Endothelial cell of umbilical vein (primary cell): ENCODE results near the gene PSMA6. TPM values are rescaled to one million over a fixed set of nuclear protein-coding genes. Genes with fewer than 3 reads are reported as not detected.

Experiments used
- BruUV-seq: library from RNA; stranded (reverse); fragments of 400-500 nt; replicated peaks from 2 replicates; lab custom pipeline; 2021; lab: Mats Ljungman, UMichigan
- CTCF ChIA-PET: fragments of 300-600, 350-600 bp; sonication (Branson Sonifier 250); formaldehyde crosslinking; loops from one replicate; lab custom pipeline; 2021; ENCODE audit warnings: antibody characterized with exemption, inconsistent platforms; lab: Charles Lee
- POLR2A ChIA-PET: fragments of 300-600, 350-600 bp; sonication (Branson Sonifier 250); formaldehyde crosslinking; loops from one replicate; lab custom pipeline; 2021; ENCODE audit warnings: antibody characterized with exemption, inconsistent platforms; lab: Charles Lee
- DNase-seq: peaks from one replicate; pipeline ENCODE4 v3.0.0-alpha.2; 2011; ENCODE audit warnings: low read depth, low spot score
- FAIRE-seq: peaks from 2 replicates; lab custom pipeline; 2011; peaks lifted over from hg19 to GRCh38; lab: Jason Lieb, UNC
- H2AFZ ChIP-seq: 2 replicates; pipeline ENCODE4 v1.6.0; 2012; ENCODE audit warnings: low read depth, low read length, control low read depth, inconsistent platforms
- H3K27ac ChIP-seq: 2 replicates; pipeline ENCODE4 v1.5.1; 2011; ENCODE audit warnings: low read depth, mild to moderate bottlenecking, control low read depth, low read length, moderate library complexity; ENCODE audit not compliant: insufficient read depth
- H3K27me3 ChIP-seq, 2 experiments: 2 replicates each; pipeline versions ENCODE4 v1.6.0 to v1.6.1; 2011; ENCODE audit warnings: low read length in 2 of 2, mixed read lengths in 1 of 2; ENCODE audit not compliant: control insufficient read depth in 2 of 2, insufficient read depth in 2 of 2
- H3K36me3 ChIP-seq, 2 experiments: 2 replicates in 1 of 2; 3 replicates in 1 of 2; pipeline ENCODE4 v1.5.1; 2011; ENCODE audit warnings: low read length in 2 of 2, mild to moderate bottlenecking in 1 of 2, moderate library complexity in 1 of 2; ENCODE audit not compliant: control insufficient read depth in 2 of 2, insufficient read depth in 2 of 2; ENCODE audit errors: extremely low read depth in 1 of 2
- H3K4me1 ChIP-seq: 3 replicates; pipeline ENCODE4 v1.5.1; 2011; ENCODE audit warnings: mild to moderate bottlenecking, low read length; ENCODE audit not compliant: control insufficient read depth, insufficient read depth; ENCODE audit errors: extremely low read depth
- H3K4me2 ChIP-seq: 2 replicates; pipeline ENCODE4 v1.6.1; 2011; ENCODE audit warnings: low read length, control low read depth, mixed read lengths; ENCODE audit not compliant: insufficient read depth
- H3K4me3 ChIP-seq, 3 experiments: fragments of 200-600 bp in 1 of 3; sonication (generic), shearing (Covaris generic) in 1 of 3; replicated peaks in 1 of 3; 2 replicates each; pipeline ENCODE4 v1.5.1; 2011 to 2016; ENCODE audit warnings: control low read depth in 3 of 3, low read length in 3 of 3, mild to moderate bottlenecking in 2 of 3, inconsistent platforms in 1 of 3, low read depth in 1 of 3, moderate library complexity in 1 of 3; ENCODE audit not compliant: insufficient read depth in 1 of 3
- H3K79me2 ChIP-seq: 2 replicates; pipeline ENCODE4 v1.6.0; 2012; ENCODE audit warnings: low read length, inconsistent platforms; ENCODE audit not compliant: control insufficient read depth, insufficient read depth
- H3K9ac ChIP-seq: replicated peaks from 2 replicates; pipeline ENCODE3; 2011; ENCODE audit warnings: low read length, control low read depth; ENCODE audit not compliant: insufficient read depth; ENCODE audit errors: extremely low read depth
- H3K9me1 ChIP-seq: replicated peaks from 3 replicates; pipeline ENCODE4 v1.6.0; 2011; ENCODE audit warnings: mild to moderate bottlenecking, low read length; ENCODE audit not compliant: control insufficient read depth, insufficient read depth; ENCODE audit errors: extremely low read depth
- H3K9me3 ChIP-seq: replicated peaks from 2 replicates; pipeline ENCODE4 v1.5.1; 2012; ENCODE audit warnings: low read length, inconsistent platforms; ENCODE audit not compliant: control insufficient read depth, insufficient read depth
- H4K20me1 ChIP-seq: replicated peaks from 2 replicates; pipeline ENCODE3; 2011; ENCODE audit warnings: mild to moderate bottlenecking, low read length; ENCODE audit not compliant: control insufficient read depth, insufficient read depth; ENCODE audit errors: extremely low read depth
- EZH2 ChIP-seq: IDR thresholded peaks from 2 replicates; pipeline ENCODE4 v1.6.1; 2012; ENCODE audit warnings: borderline replicate concordance, low read depth, mild to moderate bottlenecking, moderate library complexity, low read length, inconsistent platforms; ENCODE audit not compliant: severe bottlenecking
- FOS ChIP-seq: IDR thresholded peaks from 2 replicates; pipeline ENCODE4 v1.6.1; 2011; ENCODE audit warnings: mild to moderate bottlenecking, low read length, moderate library complexity, borderline replicate concordance; ENCODE audit not compliant: insufficient read depth
- MAX ChIP-seq: IDR thresholded peaks from 2 replicates; pipeline ENCODE4 v1.6.1; 2011; ENCODE audit not compliant: insufficient read depth, insufficient read length
- POLR2A ChIP-seq: IDR thresholded peaks from 2 replicates; pipeline ENCODE4 v1.6.1; 2012; ENCODE audit warnings: low read depth, mild to moderate bottlenecking, control low read depth, low read length
- POLR2AphosphoS5 ChIP-seq: IDR thresholded peaks from 2 replicates; pipeline ENCODE4 v1.6.1; 2012; ENCODE audit warnings: low read depth, mild to moderate bottlenecking, control low read depth, low read length, moderate library complexity; ENCODE audit not compliant: insufficient read depth
- dilution Hi-C: fragments of 300-500 bp; cut with MboI; formaldehyde crosslinking; loops from one replicate; pipeline ENCODE4 v1.15.0; 2019; ENCODE audit warnings: low sequenced_read_pairs; ENCODE audit not compliant: extremely low pct_ligation_motif_present
- intact Hi-C: fragments of 100-400 bp; cut with micrococcal nuclease; formaldehyde crosslinking; loops from one replicate; pipeline ENCODE4 v1.10.0; 2022
- polyA plus RNA-seq, 4 experiments: library from polyadenylated mRNA; depleted of rRNA in 3 of 4; stranded (reverse) in 3 of 4; unstranded in 1 of 4; fragments of >200 nt; gene quantifications; 2 replicates each; pipeline versions ENCODE4 v1.2.1 to v1.2.3, GENCODE V29; 2011 to 2012; ENCODE audit warnings: missing spikeins in 1 of 4
- total RNA-seq: library from RNA; stranded (reverse); gene quantifications from 2 replicates; pipeline ENCODE4 v1.2.3, GENCODE V29; 2021

Gene PSMA6
- total and polyA plus RNA-seq, 2 donors (not counting 3 experiments of a cell fraction or from before 2014, with no cell fraction given): 170 to 197 TPM

- no peak overlapping the region for H3K4me3 ChIP-seq
- H3K9me3 ChIP-seq: no peaks in the 10 kb centered on the region
- no peaks in the 10 kb centered on the region for H3K9me1 ChIP-seq
- POLR2A ChIA-PET: no interaction called here
- no peak overlapping the region for H3K9ac ChIP-seq
- H3K27ac ChIP-seq: no peak overlapping the region
- CTCF ChIA-PET: interaction anchor here (1.9 kb wide), 1 partner anchor 25 kb away, joined by 7 read pairs; no protein-coding TSS in a partner anchor
- intact Hi-C loops: no loop called here
- H3K36me3 ChIP-seq: no peaks in the 10 kb centered on the region
- no peak overlapping the region for H2AFZ ChIP-seq
- TF ChIP-seq POLR2A (no peak), EZH2 (no peak), POLR2AphosphoS5 (no peak)
- H3K79me2 ChIP-seq: no peaks in the 10 kb centered on the region
- no TSS peak for BruUV-seq
- dilution Hi-C loops: no loop called here
- peaks cover 8% of the 10 kb centered on the region for H3K4me1 ChIP-seq
- no peak for FAIRE-seq
- no peaks in the 10 kb centered on the region for H3K27me3 ChIP-seq
- no peak overlapping the region for H3K4me2 ChIP-seq
- H4K20me1 ChIP-seq: no peaks in the 10 kb centered on the region
- DNase-seq: no peak
These were observed 37.4 kb upstream of the PSMA6 start for GRCh38 chr14:35254736-35255135.

GRCh38 chr14:35255711-35256110 is 36.5 kb upstream of the PSMA6 start:
- Histone ChIP-seq H3K27ac (no peak overlapping the region), H3K9ac (no peak overlapping the region), H3K9me1 (no peaks in the 10 kb centered on the region), H3K4me2 (no peak overlapping the region), H4K20me1 (no peaks in the 10 kb centered on the region), H3K4me1 (peaks cover 8% of the 10 kb centered on the region), H3K4me3 (no peak overlapping the region), H3K79me2 (no peaks in the 10 kb centered on the region), H2AFZ (no peak overlapping the region), H3K27me3 (no peaks in the 10 kb centered on the region), H3K9me3 (no peaks in the 10 kb centered on the region), H3K36me3 (no peaks in the 10 kb centered on the region)
- dilution Hi-C loops (no loop called here), intact Hi-C loops (no loop called here)
- no peak for TF ChIP-seq MAX
- no peak for TF ChIP-seq EZH2
- peak; percentile 10 for TF ChIP-seq FOS
- CTCF ChIA-PET: no interaction called here
- POLR2A ChIA-PET: no interaction called here
- no peak for DNase-seq
- FAIRE-seq: no peak
- no TSS peak for BruUV-seq
